Measurements from ENCODE around the gene ZNF699.

DNA sequence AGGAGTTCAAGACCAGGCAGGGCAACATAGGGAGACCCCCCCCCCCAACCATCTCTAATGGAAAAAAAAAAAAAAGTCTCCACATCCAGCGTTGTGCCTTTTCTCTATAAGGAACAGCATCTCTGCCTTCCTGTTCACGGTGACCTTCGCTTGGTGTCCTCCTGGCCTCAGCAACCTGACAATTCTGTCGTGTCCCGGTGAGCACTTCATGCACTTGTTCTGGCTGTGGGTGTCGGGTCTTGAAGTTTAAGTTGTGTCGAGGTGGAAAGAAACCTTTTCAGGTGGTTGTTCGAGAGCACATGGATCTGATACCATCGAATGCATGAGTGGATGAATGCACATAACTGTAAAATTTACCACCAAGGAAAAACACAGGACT is 14.9 kb upstream of the ZNF699 start:
- TF ChIP-seq, protein P1, sequence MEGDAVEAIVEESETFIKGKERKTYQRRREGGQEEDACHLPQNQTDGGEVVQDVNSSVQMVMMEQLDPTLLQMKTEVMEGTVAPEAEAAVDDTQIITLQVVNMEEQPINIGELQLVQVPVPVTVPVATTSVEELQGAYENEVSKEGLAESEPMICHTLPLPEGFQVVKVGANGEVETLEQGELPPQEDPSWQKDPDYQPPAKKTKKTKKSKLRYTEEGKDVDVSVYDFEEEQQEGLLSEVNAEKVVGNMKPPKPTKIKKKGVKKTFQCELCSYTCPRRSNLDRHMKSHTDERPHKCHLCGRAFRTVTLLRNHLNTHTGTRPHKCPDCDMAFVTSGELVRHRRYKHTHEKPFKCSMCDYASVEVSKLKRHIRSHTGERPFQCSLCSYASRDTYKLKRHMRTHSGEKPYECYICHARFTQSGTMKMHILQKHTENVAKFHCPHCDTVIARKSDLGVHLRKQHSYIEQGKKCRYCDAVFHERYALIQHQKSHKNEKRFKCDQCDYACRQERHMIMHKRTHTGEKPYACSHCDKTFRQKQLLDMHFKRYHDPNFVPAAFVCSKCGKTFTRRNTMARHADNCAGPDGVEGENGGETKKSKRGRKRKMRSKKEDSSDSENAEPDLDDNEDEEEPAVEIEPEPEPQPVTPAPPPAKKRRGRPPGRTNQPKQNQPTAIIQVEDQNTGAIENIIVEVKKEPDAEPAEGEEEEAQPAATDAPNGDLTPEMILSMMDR (IDR thresholded peaks at IDR 0.05): no peak
- TF ChIP-seq MXI1 (IDR thresholded peaks at IDR 0.05; ENCODE audit: low read depth, low read length): no peak
- no peak for TF ChIP-seq POLR2AphosphoS5 (IDR thresholded peaks at IDR 0.05; ENCODE audit: low read depth, low read length)
- no peak for TF ChIP-seq JUND (IDR thresholded peaks at IDR 0.05)
- TF ChIP-seq GABPA (IDR thresholded peaks at IDR 0.05; ENCODE audit: low read depth): no peak
- no peak for TF ChIP-seq ZBTB33 (IDR thresholded peaks at IDR 0.05; ENCODE audit: borderline replicate concordance, low read depth)
- TF ChIP-seq TEAD4 (IDR thresholded peaks at IDR 0.05; ENCODE audit: borderline replicate concordance, insufficient read depth): no peak
- TF ChIP-seq EP300 (IDR thresholded peaks at IDR 0.05; ENCODE audit: borderline replicate concordance in 1 of 2, low read depth in 1 of 2, low read length in 1 of 2): no peak
- TF ChIP-seq MAX (IDR thresholded peaks at IDR 0.05; ENCODE audit: low read depth): no peak
- no peak for TF ChIP-seq RCOR1 (IDR thresholded peaks at IDR 0.05; ENCODE audit: low read length)
- no peak for TF ChIP-seq TAF1 (IDR thresholded peaks at IDR 0.05; ENCODE audit: borderline replicate concordance, low read depth, low read length)
- no peak for TF ChIP-seq RAD21 (IDR thresholded peaks at IDR 0.05; ENCODE audit: low read length)
- no peak for TF ChIP-seq IRF3 (IDR thresholded peaks at IDR 0.05; ENCODE audit: low read depth, low read length)
